OCI-LY7 (cell line): Measurements from ENCODE around the gene ABHD1. TPM values are rescaled to one million over a fixed set of nuclear protein-coding genes. Genes with fewer than 3 reads are reported as not detected.

ENCODE experiments used
- BruUV-seq: library from RNA; stranded (reverse); fragments of 400-500 nt; replicated peaks from 2 replicates; lab custom pipeline; 2021; lab: Mats Ljungman, UMichigan
- CTCF ChIA-PET: fragments of 300-600 bp; sonication (Branson Sonifier 250); formaldehyde crosslinking; loops from one replicate; lab custom pipeline; 2022; ENCODE audit warnings: antibody characterized with exemption; ENCODE audit not compliant: unreplicated experiment; lab: Charles Lee
- POLR2A ChIA-PET: fragments of 300-600 bp; sonication (Branson Sonifier 250); formaldehyde crosslinking; loops from one replicate; lab custom pipeline; 2022; ENCODE audit warnings: antibody characterized with exemption; lab: Charles Lee
- DNase-seq: peaks from one replicate; pipeline ENCODE4 v3.0.0-alpha.2; 2015; ENCODE audit warnings: low spot score
- H2AFZ ChIP-seq: fragments of 200-600 bp; sonication (generic), shearing (Covaris generic); 2 replicates; pipeline ENCODE4 v1.6.1; 2014; ENCODE audit warnings: mild to moderate bottlenecking, antibody characterized with exemption, low read length, moderate library complexity
- H3K27ac ChIP-seq: fragments of 200-600 bp; sonication (generic); 2 replicates; pipeline ENCODE4 v1.5.1; 2014; ENCODE audit warnings: mixed run types, low read depth, mild to moderate bottlenecking, moderate library complexity, low read length, inconsistent platforms; ENCODE audit not compliant: poor library complexity, severe bottlenecking
- H3K36me3 ChIP-seq: fragments of 200-600 bp; sonication (generic); 2 replicates; pipeline ENCODE4 v1.6.1; 2014; ENCODE audit warnings: mild to moderate bottlenecking, antibody characterized with exemption, low read length, moderate library complexity, mixed read lengths; ENCODE audit not compliant: insufficient read depth
- H3K4me1 ChIP-seq: fragments of 200-600 bp; sonication (generic); 2 replicates; pipeline ENCODE4 v1.5.1; 2014; ENCODE audit warnings: mild to moderate bottlenecking, low read length; ENCODE audit not compliant: insufficient read depth, poor library complexity, severe bottlenecking
- H3K4me2 ChIP-seq: fragments of 200-600 bp; sonication (generic); 2 replicates; pipeline ENCODE4 v1.6.1; 2014; ENCODE audit warnings: mild to moderate bottlenecking, low read length
- H3K4me3 ChIP-seq: fragments of 200-600 bp; sonication (generic); 2 replicates; pipeline ENCODE4 v1.5.1; 2014; ENCODE audit warnings: mild to moderate bottlenecking, low read depth, low read length; ENCODE audit not compliant: poor library complexity, severe bottlenecking
- H3K79me2 ChIP-seq: fragments of 200-600 bp; sonication (generic); 2 replicates; pipeline ENCODE4 v1.6.1; 2016; ENCODE audit warnings: low read depth, mild to moderate bottlenecking, low read length, moderate library complexity, mixed read lengths; ENCODE audit not compliant: insufficient read depth
- H3K9me2 ChIP-seq: fragments of 200-600 bp; sonication (generic); 2 replicates; pipeline ENCODE4 v1.6.1; 2016; ENCODE audit warnings: mild to moderate bottlenecking, low read length, mixed read lengths; ENCODE audit not compliant: insufficient read depth
- H3K9me3 ChIP-seq: fragments of 200-600 bp; sonication (generic); 2 replicates; pipeline ENCODE4 v1.6.1; 2014; ENCODE audit warnings: mild to moderate bottlenecking, mixed run types, low read length, mixed read lengths
- H4K20me1 ChIP-seq: fragments of 200-600 bp; sonication (generic); 2 replicates; pipeline ENCODE4 v1.6.1; 2014; ENCODE audit warnings: mild to moderate bottlenecking, antibody characterized with exemption, low read length, moderate library complexity, mixed read lengths; ENCODE audit not compliant: insufficient read depth
- EZH2phosphoT487 ChIP-seq: fragments of 200-600 bp; sonication (generic); IDR thresholded peaks from 2 replicates; pipeline ENCODE4 v1.6.1; 2018; ENCODE audit warnings: low read depth, borderline replicate concordance, mild to moderate bottlenecking, mixed run types, antibody characterized with exemption, low read length, moderate library complexity, mixed read lengths
- intact Hi-C: fragments of 100-400 bp; cut with micrococcal nuclease; formaldehyde crosslinking; loops from one replicate; pipeline ENCODE4 v1.10.0; 2022; ENCODE audit not compliant: unreplicated experiment
- total RNA-seq, 2 experiments: library from RNA; depleted of rRNA in 1 of 2; stranded (reverse); fragments of >200 nt in 1 of 2; shearing (Covaris generic) in 1 of 2; gene quantifications; 2 replicates each; pipeline ENCODE4 v1.2.3, GENCODE V29; 2014 to 2022
- TF ChIP-seq, protein P1 (sequence below): fragments of 200-600 bp; sonication (generic); conservative IDR thresholded peaks from 2 replicates; pipeline ENCODE4 v1.5.1; 2014; ENCODE audit warnings: mild to moderate bottlenecking, antibody characterized with exemption, low read length, moderate library complexity, mixed read lengths

The ABHD1 gene
- total RNA-seq, 2 experiments from 2014 or later: not detected

DNA sequence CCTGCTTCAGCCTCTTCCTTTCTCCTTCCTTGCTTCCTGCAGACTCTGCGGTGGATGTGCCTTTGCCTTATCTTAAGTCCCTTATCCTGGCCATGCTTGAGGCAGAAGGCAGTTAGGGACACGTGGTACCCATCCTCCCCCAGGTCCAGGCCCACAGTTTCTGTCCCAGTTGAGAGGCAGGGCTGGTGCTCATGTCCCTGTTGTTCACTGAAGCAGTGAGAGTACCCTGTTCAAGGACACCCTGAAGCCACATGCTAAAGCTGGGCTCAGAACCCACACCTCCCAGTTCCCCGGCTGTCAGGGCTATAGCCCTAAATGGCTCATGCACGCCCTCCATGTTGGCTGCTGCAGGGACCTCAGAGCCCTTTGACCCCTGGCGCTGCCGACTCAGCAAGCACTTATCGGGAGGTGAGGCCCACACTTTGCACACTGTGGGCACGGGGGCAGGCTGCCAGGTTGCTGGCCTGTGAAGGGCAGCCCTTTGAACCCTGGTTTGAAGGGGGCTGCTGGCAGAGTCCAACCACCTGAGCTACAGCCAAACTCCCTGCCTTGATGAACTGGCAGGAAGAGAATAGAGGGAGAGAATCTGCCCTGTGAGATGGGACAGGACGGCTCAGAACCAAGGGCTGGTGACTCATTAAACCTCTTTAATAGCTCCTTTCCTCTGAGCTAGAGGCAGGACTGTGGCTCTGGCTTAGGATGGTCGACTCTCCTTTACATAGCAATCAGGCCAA is 30.8 kb upstream of the ABHD1 start:
- H4K20me1 ChIP-seq: no peaks in the 10 kb centered on the region
- no peaks in the 10 kb centered on the region for H3K9me2 ChIP-seq
- intact Hi-C loops: no loop called here
- no peaks in the 10 kb centered on the region for H3K36me3 ChIP-seq
- ChIA-PET CTCF (no interaction called here), POLR2A (interaction anchor here (0.5 kb wide), 1 partner anchor 16 kb away, joined by 6 read pairs; no protein-coding TSS in a partner anchor)
- no peak overlapping the region for H3K4me2 ChIP-seq
- TF ChIP-seq, protein P1, sequence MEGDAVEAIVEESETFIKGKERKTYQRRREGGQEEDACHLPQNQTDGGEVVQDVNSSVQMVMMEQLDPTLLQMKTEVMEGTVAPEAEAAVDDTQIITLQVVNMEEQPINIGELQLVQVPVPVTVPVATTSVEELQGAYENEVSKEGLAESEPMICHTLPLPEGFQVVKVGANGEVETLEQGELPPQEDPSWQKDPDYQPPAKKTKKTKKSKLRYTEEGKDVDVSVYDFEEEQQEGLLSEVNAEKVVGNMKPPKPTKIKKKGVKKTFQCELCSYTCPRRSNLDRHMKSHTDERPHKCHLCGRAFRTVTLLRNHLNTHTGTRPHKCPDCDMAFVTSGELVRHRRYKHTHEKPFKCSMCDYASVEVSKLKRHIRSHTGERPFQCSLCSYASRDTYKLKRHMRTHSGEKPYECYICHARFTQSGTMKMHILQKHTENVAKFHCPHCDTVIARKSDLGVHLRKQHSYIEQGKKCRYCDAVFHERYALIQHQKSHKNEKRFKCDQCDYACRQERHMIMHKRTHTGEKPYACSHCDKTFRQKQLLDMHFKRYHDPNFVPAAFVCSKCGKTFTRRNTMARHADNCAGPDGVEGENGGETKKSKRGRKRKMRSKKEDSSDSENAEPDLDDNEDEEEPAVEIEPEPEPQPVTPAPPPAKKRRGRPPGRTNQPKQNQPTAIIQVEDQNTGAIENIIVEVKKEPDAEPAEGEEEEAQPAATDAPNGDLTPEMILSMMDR: no peak
- TF ChIP-seq EZH2phosphoT487: no peak
- H3K9me3 ChIP-seq: no peaks in the 10 kb centered on the region
- H2AFZ ChIP-seq: no peak overlapping the region
- H3K4me1 ChIP-seq: peaks cover 26% of the 10 kb centered on the region
- no peak overlapping the region for H3K4me3 ChIP-seq
- no TSS peak for BruUV-seq
- no peak overlapping the region for H3K27ac ChIP-seq
- no peak for DNase-seq
- H3K79me2 ChIP-seq: no peaks in the 10 kb centered on the region

DNA sequence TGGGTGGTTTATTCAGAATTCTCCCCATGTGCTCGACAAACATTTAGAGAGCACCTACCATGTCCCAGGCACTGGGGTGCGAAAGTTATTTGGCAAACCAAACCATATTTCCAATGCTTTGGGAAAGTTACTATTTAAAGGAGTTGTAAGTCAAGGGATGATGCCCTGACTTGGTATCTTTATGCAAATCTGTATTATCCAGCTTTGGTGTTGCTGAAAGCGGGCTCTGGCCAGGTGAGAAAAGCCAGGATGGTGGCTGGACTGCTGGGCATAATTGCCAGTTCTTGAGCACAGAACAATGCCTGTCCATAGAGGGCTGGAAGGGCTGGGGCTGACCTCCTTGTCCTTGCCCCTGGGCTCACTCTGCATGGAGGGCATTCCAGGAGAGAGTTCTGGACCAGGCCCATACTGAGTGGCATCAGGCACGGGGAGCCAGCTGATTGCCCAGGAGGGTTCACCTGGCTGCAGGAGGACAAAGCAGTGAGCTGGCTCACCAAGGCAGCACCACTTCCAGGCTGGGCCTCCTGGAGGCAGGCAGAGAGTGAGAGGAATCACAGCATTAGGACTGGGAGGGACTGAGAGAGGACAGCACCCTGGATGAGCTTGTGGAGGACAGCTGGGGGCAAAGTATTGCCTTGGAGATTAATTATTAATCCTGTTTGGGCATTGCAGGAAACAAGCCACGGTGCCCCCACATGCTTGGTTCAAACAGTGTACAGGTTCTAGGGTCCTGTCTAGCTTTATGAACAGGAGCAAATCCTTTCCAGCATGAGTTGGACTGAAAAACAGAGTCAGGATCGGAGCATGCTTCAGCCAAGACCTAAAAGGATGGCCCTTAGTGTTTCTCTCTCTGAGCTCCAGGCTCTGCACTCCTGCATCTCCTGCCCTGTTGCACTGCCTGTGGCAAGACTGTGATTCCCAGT is 29.9 kb upstream of the ABHD1 start:
- Histone ChIP-seq H3K9me2 (no peaks in the 10 kb centered on the region), H3K36me3 (no peaks in the 10 kb centered on the region), H3K9me3 (no peaks in the 10 kb centered on the region), H4K20me1 (no peaks in the 10 kb centered on the region), H3K4me3 (no peak overlapping the region), H3K79me2 (no peaks in the 10 kb centered on the region), H3K4me2 (no peak overlapping the region), H2AFZ (no peak overlapping the region), H3K4me1 (peaks cover 18% of the 10 kb centered on the region), H3K27ac (no peak overlapping the region)
- BruUV-seq: no TSS peak
- intact Hi-C loops: no loop called here
- no peak for TF ChIP-seq EZH2phosphoT487
- TF ChIP-seq, protein P1: no peak
- POLR2A ChIA-PET: no interaction called here
- DNase-seq: no peak
- CTCF ChIA-PET: no interaction called here
